ENCODE measurements around the gene PCGF3. TPM values are rescaled to one million over a fixed set of nuclear protein-coding genes. Genes with fewer than 3 reads are reported as not detected.

Gene PCGF3
- total RNA-seq, 1 experiment from 2014 or later: 18.7 TPM

- Histone ChIP-seq H4K20me1 (ENCODE audit: insufficient read depth, low read depth, low read length) (no peaks in the 10 kb centered on the region), H3K27ac (ENCODE audit: low read length) (no peak overlapping the region), H3K9me3 (ENCODE audit: low read length) (no peaks in the 10 kb centered on the region), H3K79me2 (ENCODE audit: low read length) (no peaks in the 10 kb centered on the region), H3K4me3 (ENCODE audit: low read length) (no peak overlapping the region), H3K9me2 (replicated peaks; ENCODE audit: insufficient read depth, low read length) (no peaks in the 10 kb centered on the region), H3K9ac (ENCODE audit: low read length) (no peak overlapping the region), H3K4me2 (ENCODE audit: low read depth, low read length, poor library complexity, severe bottlenecking) (no peak overlapping the region), H3K27me3 (ENCODE audit: low read length) (no peaks in the 10 kb centered on the region), H3K36me3 (ENCODE audit: insufficient read depth, low read length) (no peaks in the 10 kb centered on the region), H3K4me1 (ENCODE audit: low read length) (no peaks in the 10 kb centered on the region), H2AFZ (ENCODE audit: low read length) (no peak overlapping the region)
- DNase-seq: no peak
These were observed 44.4 kb upstream of the PCGF3 start for GRCh38 chr4:661231-661630.

GRCh38 chr4:661881-662761 lies 43.5 kb upstream of the PCGF3 start:
- Histone ChIP-seq H3K9me2 (replicated peaks; ENCODE audit: insufficient read depth, low read length) (no peaks in the 10 kb centered on the region), H3K36me3 (ENCODE audit: insufficient read depth, low read length) (no peaks in the 10 kb centered on the region), H2AFZ (ENCODE audit: low read length) (no peak overlapping the region), H3K79me2 (ENCODE audit: low read length) (no peaks in the 10 kb centered on the region), H3K4me3 (ENCODE audit: low read length) (no peak overlapping the region), H3K27ac (ENCODE audit: low read length) (no peak overlapping the region), H4K20me1 (ENCODE audit: insufficient read depth, low read depth, low read length) (no peaks in the 10 kb centered on the region), H3K9me3 (ENCODE audit: low read length) (no peaks in the 10 kb centered on the region), H3K4me1 (ENCODE audit: low read length) (no peaks in the 10 kb centered on the region), H3K9ac (ENCODE audit: low read length) (no peak overlapping the region), H3K4me2 (ENCODE audit: low read depth, low read length, poor library complexity, severe bottlenecking) (no peak overlapping the region), H3K27me3 (ENCODE audit: low read length) (no peaks in the 10 kb centered on the region)
- DNase-seq: no peak

- no peaks in the 10 kb centered on the region for H3K79me2 ChIP-seq (ENCODE audit: low read length)
- H3K36me3 ChIP-seq (ENCODE audit: insufficient read depth, low read length): no peaks in the 10 kb centered on the region
- DNase-seq: no peak
- H3K9me3 ChIP-seq (ENCODE audit: low read length): no peaks in the 10 kb centered on the region
- no peak overlapping the region for H3K27ac ChIP-seq (ENCODE audit: low read length)
- no peaks in the 10 kb centered on the region for H3K9me2 ChIP-seq (replicated peaks; ENCODE audit: insufficient read depth, low read length)
- no peaks in the 10 kb centered on the region for H3K27me3 ChIP-seq (ENCODE audit: low read length)
- no peaks in the 10 kb centered on the region for H3K4me1 ChIP-seq (ENCODE audit: low read length)
- H2AFZ ChIP-seq (ENCODE audit: low read length): no peak overlapping the region
- H3K4me2 ChIP-seq (ENCODE audit: low read depth, low read length, poor library complexity, severe bottlenecking): no peak overlapping the region
- H4K20me1 ChIP-seq (ENCODE audit: insufficient read depth, low read depth, low read length): no peaks in the 10 kb centered on the region
- no peak overlapping the region for H3K9ac ChIP-seq (ENCODE audit: low read length)
- H3K4me3 ChIP-seq (ENCODE audit: low read length): no peak overlapping the region
These were observed 42.6 kb upstream of the PCGF3 start for GRCh38 chr4:663046-663437.

GRCh38 chr4:663438-664428 lies 41.9 kb upstream of the PCGF3 start:
- Histone ChIP-seq H3K79me2 (ENCODE audit: low read length) (no peaks in the 10 kb centered on the region), H3K4me1 (ENCODE audit: low read length) (no peaks in the 10 kb centered on the region), H4K20me1 (ENCODE audit: insufficient read depth, low read depth, low read length) (no peaks in the 10 kb centered on the region), H3K27ac (ENCODE audit: low read length) (no peak overlapping the region), H3K9me2 (replicated peaks; ENCODE audit: insufficient read depth, low read length) (no peaks in the 10 kb centered on the region), H3K4me2 (ENCODE audit: low read depth, low read length, poor library complexity, severe bottlenecking) (no peak overlapping the region), H3K4me3 (ENCODE audit: low read length) (no peak overlapping the region), H3K36me3 (ENCODE audit: insufficient read depth, low read length) (no peaks in the 10 kb centered on the region), H3K27me3 (ENCODE audit: low read length) (no peaks in the 10 kb centered on the region), H3K9me3 (ENCODE audit: low read length) (no peaks in the 10 kb centered on the region), H2AFZ (ENCODE audit: low read length) (no peak overlapping the region), H3K9ac (ENCODE audit: low read length) (no peak overlapping the region)
- DNase-seq: no peak

- Histone ChIP-seq H3K36me3 (ENCODE audit: insufficient read depth, low read length) (no peaks in the 10 kb centered on the region), H3K4me3 (ENCODE audit: low read length) (no peak overlapping the region), H3K9me2 (replicated peaks; ENCODE audit: insufficient read depth, low read length) (no peaks in the 10 kb centered on the region), H2AFZ (ENCODE audit: low read length) (no peak overlapping the region), H3K79me2 (ENCODE audit: low read length) (no peaks in the 10 kb centered on the region), H4K20me1 (ENCODE audit: insufficient read depth, low read depth, low read length) (no peaks in the 10 kb centered on the region), H3K9ac (ENCODE audit: low read length) (no peak overlapping the region), H3K4me1 (ENCODE audit: low read length) (no peaks in the 10 kb centered on the region), H3K27ac (ENCODE audit: low read length) (no peak overlapping the region), H3K9me3 (ENCODE audit: low read length) (no peaks in the 10 kb centered on the region), H3K27me3 (ENCODE audit: low read length) (no peaks in the 10 kb centered on the region), H3K4me2 (ENCODE audit: low read depth, low read length, poor library complexity, severe bottlenecking) (no peak overlapping the region)
- DNase-seq: no peak
These were observed 40.9 kb upstream of the PCGF3 start for GRCh38 chr4:664713-665231.

GRCh38 chr4:665381-665750 lies 40.3 kb upstream of the PCGF3 start:
- Histone ChIP-seq H3K79me2 (ENCODE audit: low read length) (no peaks in the 10 kb centered on the region), H3K4me1 (ENCODE audit: low read length) (no peaks in the 10 kb centered on the region), H3K9me3 (ENCODE audit: low read length) (no peaks in the 10 kb centered on the region), H3K4me3 (ENCODE audit: low read length) (no peak overlapping the region), H3K27me3 (ENCODE audit: low read length) (no peaks in the 10 kb centered on the region), H3K36me3 (ENCODE audit: insufficient read depth, low read length) (no peaks in the 10 kb centered on the region), H3K9me2 (replicated peaks; ENCODE audit: insufficient read depth, low read length) (no peaks in the 10 kb centered on the region), H4K20me1 (ENCODE audit: insufficient read depth, low read depth, low read length) (no peaks in the 10 kb centered on the region), H2AFZ (ENCODE audit: low read length) (no peak overlapping the region), H3K4me2 (ENCODE audit: low read depth, low read length, poor library complexity, severe bottlenecking) (no peak overlapping the region), H3K9ac (ENCODE audit: low read length) (no peak overlapping the region), H3K27ac (ENCODE audit: low read length) (no peak overlapping the region)
- no peak for DNase-seq

GRCh38 chr4:665751-666435 lies 39.7 kb upstream of the PCGF3 start:
- H2AFZ ChIP-seq (ENCODE audit: low read length): no peak overlapping the region
- H3K27me3 ChIP-seq (ENCODE audit: low read length): no peaks in the 10 kb centered on the region
- no peaks in the 10 kb centered on the region for H3K4me1 ChIP-seq (ENCODE audit: low read length)
- H3K9me3 ChIP-seq (ENCODE audit: low read length): no peaks in the 10 kb centered on the region
- no peak overlapping the region for H3K4me2 ChIP-seq (ENCODE audit: low read depth, low read length, poor library complexity, severe bottlenecking)
- H3K79me2 ChIP-seq (ENCODE audit: low read length): no peaks in the 10 kb centered on the region
- no peak overlapping the region for H3K9ac ChIP-seq (ENCODE audit: low read length)
- no peak overlapping the region for H3K4me3 ChIP-seq (ENCODE audit: low read length)
- no peaks in the 10 kb centered on the region for H3K9me2 ChIP-seq (replicated peaks; ENCODE audit: insufficient read depth, low read length)
- no peaks in the 10 kb centered on the region for H3K36me3 ChIP-seq (ENCODE audit: insufficient read depth, low read length)
- H4K20me1 ChIP-seq (ENCODE audit: insufficient read depth, low read depth, low read length): no peaks in the 10 kb centered on the region
- DNase-seq: no peak
- H3K27ac ChIP-seq (ENCODE audit: low read length): no peak overlapping the region

Data from Karpas-422 (cell line).